IMR-90 (cell line): ENCODE results near the gene ALOX15. TPM values are rescaled to one million over a fixed set of nuclear protein-coding genes. Genes with fewer than 3 reads are reported as not detected.
A peak's percentile ranks its signal among the peaks of the same experiment; 100 is the strongest.
"Not testable (repeated sequence)": the region's sequence is repeated elsewhere in the genome, so short reads cannot be mapped to it uniquely, and the experiment has no call there.

Experiments used
- ATAC-seq: fragments of 200-7000 bp; cut with Tn5 transposase; 2 replicates; pipeline ENCODE4 v1.9.1; 2020; ENCODE audit warnings: low read depth, mild to moderate bottlenecking, moderate library complexity
- BruUV-seq: library from RNA; stranded (reverse); fragments of 400-500 nt; replicated peaks from 2 replicates; lab custom pipeline; 2021; lab: Mats Ljungman, UMichigan
- CTCF ChIA-PET: fragments of 300-600 bp; formaldehyde crosslinking; extraction: SDS; loops from one replicate; lab custom pipeline; 2021; ENCODE audit warnings: antibody characterized with exemption; lab: Yijun Ruan, JAX
- POLR2A ChIA-PET: fragments of 300-600 bp; sonication (Branson Sonifier 250); formaldehyde crosslinking; loops from one replicate; lab custom pipeline; 2022; ENCODE audit warnings: antibody characterized with exemption; ENCODE audit not compliant: unreplicated experiment; lab: Charles Lee
- DNase-seq: peaks from one replicate; pipeline ENCODE4 v3.0.0; 2013
- H2AFZ ChIP-seq: replicated peaks from 2 replicates; pipeline ENCODE3; 2013; ENCODE audit warnings: low read length, mild to moderate bottlenecking; ENCODE audit not compliant: poor library complexity
- H2AK5ac ChIP-seq: 2 replicates; pipeline ENCODE4 v1.6.1; 2013; ENCODE audit warnings: low read depth, low read length, inconsistent platforms
- H2AK9ac ChIP-seq: replicated peaks from 2 replicates; pipeline ENCODE3; 2013; ENCODE audit warnings: mild to moderate bottlenecking, low read depth, low read length, moderate library complexity; ENCODE audit not compliant: poor library complexity
- H2BK120ac ChIP-seq: 2 replicates; pipeline ENCODE4 v1.6.1; 2013; ENCODE audit warnings: low read depth, low read length, inconsistent platforms
- H2BK15ac ChIP-seq: 3 replicates; pipeline ENCODE4 v1.6.1; 2013; ENCODE audit warnings: low read depth, low read length, inconsistent platforms
- H2BK20ac ChIP-seq: 2 replicates; pipeline ENCODE4 v1.6.1; 2013; ENCODE audit warnings: low read depth, mild to moderate bottlenecking, inconsistent platforms, low read length, moderate library complexity
- H2BK5ac ChIP-seq: 2 replicates; pipeline ENCODE4 v1.6.1; 2013; ENCODE audit warnings: mild to moderate bottlenecking, low read depth, low read length, inconsistent platforms; ENCODE audit not compliant: poor library complexity, severe bottlenecking
- H3K14ac ChIP-seq: replicated peaks from 2 replicates; pipeline ENCODE4 v1.6.1; 2013; ENCODE audit warnings: low read depth, low read length, inconsistent platforms
- H3K18ac ChIP-seq: 2 replicates; pipeline ENCODE4 v1.6.1; 2013; ENCODE audit warnings: low read depth, low read length, control low read depth
- H3K23ac ChIP-seq: 2 replicates; pipeline ENCODE4 v1.6.1; 2013; ENCODE audit warnings: low read depth, low read length, inconsistent platforms
- H3K27ac ChIP-seq: 2 replicates; pipeline ENCODE4 v1.5.1; 2013; ENCODE audit warnings: mild to moderate bottlenecking, control low read depth, low read length; ENCODE audit not compliant: insufficient read depth
- H3K27me3 ChIP-seq: 2 replicates; pipeline ENCODE4 v1.6.1; 2013; ENCODE audit warnings: low read length; ENCODE audit not compliant: control insufficient read depth, insufficient read depth
- H3K36me3 ChIP-seq: 2 replicates; pipeline ENCODE4 v1.6.1; 2013; ENCODE audit warnings: low read length, mixed read lengths; ENCODE audit not compliant: control insufficient read depth, insufficient read depth
- H3K4ac ChIP-seq: 2 replicates; pipeline ENCODE4 v1.6.1; 2013; ENCODE audit warnings: low read depth, low read length, inconsistent platforms
- H3K4me1 ChIP-seq: 2 replicates; pipeline ENCODE4 v1.6.1; 2013; ENCODE audit warnings: low read length, mixed read lengths; ENCODE audit not compliant: control insufficient read depth, insufficient read depth
- H3K4me2 ChIP-seq: 2 replicates; pipeline ENCODE4 v1.6.1; 2013; ENCODE audit warnings: low read depth, mild to moderate bottlenecking, control low read depth, low read length, moderate library complexity
- H3K4me3 ChIP-seq: 2 replicates; pipeline ENCODE4 v1.5.1; 2013; ENCODE audit warnings: low read depth, mild to moderate bottlenecking, control low read depth, low read length, moderate library complexity; ENCODE audit not compliant: insufficient read depth
- H3K56ac ChIP-seq: 2 replicates; pipeline ENCODE4 v1.6.1; 2013; ENCODE audit warnings: low read length, inconsistent platforms; ENCODE audit not compliant: insufficient read depth; ENCODE audit errors: extremely low read depth
- H3K79me1 ChIP-seq, 2 experiments: 2 replicates each; pipeline ENCODE4 v1.6.1; 2013; ENCODE audit warnings: low read length in 2 of 2, inconsistent platforms in 1 of 2, low read depth in 1 of 2
- H3K9ac ChIP-seq: 2 replicates; pipeline ENCODE4 v1.6.1; 2013; ENCODE audit warnings: low read depth, low read length, control low read depth
- H3K9me1 ChIP-seq: 2 replicates; pipeline ENCODE4 v1.6.1; 2013; ENCODE audit warnings: low read length, inconsistent platforms; ENCODE audit not compliant: insufficient read depth
- H3K9me3 ChIP-seq: 2 replicates; pipeline ENCODE4 v1.6.1; 2013; ENCODE audit warnings: low read length; ENCODE audit not compliant: control insufficient read depth, insufficient read depth
- H4K20me1 ChIP-seq: 2 replicates; pipeline ENCODE4 v1.6.1; 2013; ENCODE audit warnings: low read length, inconsistent platforms; ENCODE audit not compliant: insufficient read depth
- H4K5ac ChIP-seq: 2 replicates; pipeline ENCODE4 v1.6.1; 2013; ENCODE audit warnings: mild to moderate bottlenecking, low read depth, low read length, control low read depth
- H4K8ac ChIP-seq, 2 experiments: 2 replicates each; pipeline ENCODE4 v1.6.1; 2013; ENCODE audit warnings: low read depth in 2 of 2, low read length in 2 of 2, control low read depth in 1 of 2, inconsistent platforms in 1 of 2
- H4K91ac ChIP-seq: 2 replicates; pipeline ENCODE4 v1.6.1; 2013; ENCODE audit warnings: low read depth, low read length, inconsistent platforms; ENCODE audit not compliant: insufficient read depth
- WGBS, 2 experiments: methylation state at CpG; one replicate each; pipeline versions ENCODE4 v1.1.5 to v1.1.7; 2013; ENCODE audit warnings: missing lambda C conversion rate in 2 of 2; ENCODE audit not compliant: insufficient read length in 1 of 2; ENCODE audit errors: extremely low coverage in 2 of 2; 5-methylcytosine and 5-hydroxymethylcytosine counted together
- dilution Hi-C: fragments of 300-500 bp; cut with HindIII; formaldehyde crosslinking; loops from one replicate; pipeline ENCODE4 v1.14.3; 2018; ENCODE audit warnings: low sequenced_read_pairs; ENCODE audit not compliant: unreplicated experiment
- in situ Hi-C: fragments of 300-500 bp; cut with MboI; formaldehyde crosslinking; loops from 3 replicates; pipeline ENCODE4 v1.14.3; 2019; ENCODE audit warnings: low sequenced_read_pairs, inconsistent platforms, mixed read lengths
- intact Hi-C: fragments of 100-400 bp; cut with micrococcal nuclease; formaldehyde crosslinking; loops from 2 replicates; pipeline ENCODE4 v1.10.0; 2022
- polyA plus RNA-seq, 3 experiments: library from polyadenylated mRNA; depleted of rRNA; stranded (reverse); fragments of >200 nt; gene quantifications; 2 replicates each; pipeline ENCODE4 v1.2.3, GENCODE V29; 2012; ENCODE audit warnings: low replicate concordance in 1 of 3
- total RNA-seq: library from RNA; depleted of rRNA; stranded (reverse); fragments of >200 nt; gene quantifications from 2 replicates; pipeline ENCODE4 v1.2.3, GENCODE V29; 2012

The ALOX15 gene
- total and polyA plus RNA-seq, 2 of the 4 experiments (the other 2 are of a cell fraction), result not detected

GRCh38 chr17:4624451-4624911 lies 17.0 kb downstream of the ALOX15 start:
- H2BK15ac ChIP-seq, H3K18ac ChIP-seq, H3K4me2 ChIP-seq, H3K4me3 ChIP-seq, H2BK5ac ChIP-seq, H3K9me1 ChIP-seq, H3K79me1 ChIP-seq, H3K4ac ChIP-seq, H2AK9ac ChIP-seq, H3K36me3 ChIP-seq, H4K91ac ChIP-seq, H4K20me1 ChIP-seq, intact Hi-C loops, H4K8ac ChIP-seq, H2BK20ac ChIP-seq, H4K5ac ChIP-seq, H3K9ac ChIP-seq, H3K56ac ChIP-seq, H2AFZ ChIP-seq, H3K14ac ChIP-seq, H3K27ac ChIP-seq, H2AK5ac ChIP-seq, H3K4me1 ChIP-seq, BruUV-seq, H3K9me3 ChIP-seq, H3K23ac ChIP-seq, POLR2A ChIA-PET, H2BK120ac ChIP-seq, dilution Hi-C loops: not testable (repeated sequence)
- ATAC-seq (peak; percentile 33; the same call in 1 of the 2 replicates), DNase-seq (peak; percentile 33)
- H3K27me3 ChIP-seq, result peaks cover 13% of the 10 kb centered on the region
- CTCF ChIA-PET, result interaction anchor here (1.2 to 3.1 kb wide), 3 partner anchors 17 to 60 kb away, joined by 3 to 26 read pairs (median 4); no protein-coding TSS in a partner anchor
- in situ Hi-C loops, result loop anchor here (5.0 to 10.0 kb wide), 2 partner anchors 57 to 200 kb away; no protein-coding TSS in a partner anchor
- WGBS, 2 experiments, result 80% methylated on average over 1 of the region's 3 CpGs; no CpG with 5 or more reads in 1 of the 2 experiments
